GM21367 (cell line): ENCODE data around the gene CTCF.

ENCODE experiments used
- ATAC-seq: cut with Tn5 transposase; IDR thresholded peaks from one replicate; pipeline ENCODE4 v1.9.1; 2021; ENCODE audit not compliant: unreplicated experiment

Gene CTCF

GRCh38 chr16:67676516-67676915, 114.2 kb downstream of the CTCF start:
- ATAC-seq, result no peak

- no peak for ATAC-seq
Measured at GRCh38 chr16:67676939-67677338, 114.6 kb downstream of the CTCF start.

DNA sequence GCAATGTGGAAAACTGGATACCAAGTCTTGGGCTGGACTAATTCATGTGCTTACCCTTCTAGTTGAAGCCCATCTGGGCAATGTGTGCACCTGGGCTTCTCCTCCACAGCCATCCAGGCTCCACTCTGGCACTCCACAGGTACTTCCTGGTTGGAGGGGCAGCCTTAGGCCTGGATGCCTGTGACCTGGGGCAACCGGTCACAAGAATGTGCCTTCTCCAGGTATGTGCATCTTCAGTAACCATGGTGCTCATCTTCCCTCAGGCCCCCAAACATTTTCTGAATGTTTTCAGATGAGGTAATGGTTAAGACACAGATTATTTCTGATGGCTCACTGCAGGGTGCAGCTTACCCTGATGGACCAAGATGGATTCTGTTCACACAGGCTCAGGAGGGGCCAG, 115.4 kb downstream of the CTCF start:
- no peak for ATAC-seq

DNA sequence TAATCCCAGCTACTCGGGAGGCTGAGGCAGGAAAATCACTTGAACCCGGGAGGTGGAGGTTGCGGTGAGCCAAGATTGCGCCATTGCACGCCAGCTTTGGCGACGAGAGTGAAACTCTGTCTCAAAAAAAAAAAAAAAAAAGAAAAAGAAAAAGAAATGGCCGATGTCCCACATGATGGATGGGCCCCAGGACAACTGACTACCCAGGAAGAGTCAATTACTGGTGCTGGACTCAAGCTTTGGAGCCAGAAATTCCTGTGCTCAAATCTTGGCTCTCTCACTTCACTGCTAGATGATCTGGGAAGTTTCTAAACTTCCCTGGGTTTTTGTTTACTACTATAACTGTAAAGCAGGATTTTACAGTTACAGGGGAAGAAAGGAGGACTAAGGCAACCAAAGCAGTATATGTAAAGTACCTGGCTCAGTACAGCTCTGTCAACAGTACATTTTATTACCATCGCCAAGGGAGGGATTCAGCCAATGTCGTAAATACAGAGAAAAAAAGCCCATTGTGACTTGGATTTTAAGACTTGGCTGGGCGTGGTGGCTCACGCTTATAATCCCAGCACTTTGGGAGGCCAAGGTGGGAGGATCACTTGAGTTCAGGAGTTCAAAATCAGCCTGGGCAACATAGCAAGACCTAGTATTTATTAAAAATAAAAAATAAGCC, 116.2 kb downstream of the CTCF start:
- no peak for ATAC-seq

DNA sequence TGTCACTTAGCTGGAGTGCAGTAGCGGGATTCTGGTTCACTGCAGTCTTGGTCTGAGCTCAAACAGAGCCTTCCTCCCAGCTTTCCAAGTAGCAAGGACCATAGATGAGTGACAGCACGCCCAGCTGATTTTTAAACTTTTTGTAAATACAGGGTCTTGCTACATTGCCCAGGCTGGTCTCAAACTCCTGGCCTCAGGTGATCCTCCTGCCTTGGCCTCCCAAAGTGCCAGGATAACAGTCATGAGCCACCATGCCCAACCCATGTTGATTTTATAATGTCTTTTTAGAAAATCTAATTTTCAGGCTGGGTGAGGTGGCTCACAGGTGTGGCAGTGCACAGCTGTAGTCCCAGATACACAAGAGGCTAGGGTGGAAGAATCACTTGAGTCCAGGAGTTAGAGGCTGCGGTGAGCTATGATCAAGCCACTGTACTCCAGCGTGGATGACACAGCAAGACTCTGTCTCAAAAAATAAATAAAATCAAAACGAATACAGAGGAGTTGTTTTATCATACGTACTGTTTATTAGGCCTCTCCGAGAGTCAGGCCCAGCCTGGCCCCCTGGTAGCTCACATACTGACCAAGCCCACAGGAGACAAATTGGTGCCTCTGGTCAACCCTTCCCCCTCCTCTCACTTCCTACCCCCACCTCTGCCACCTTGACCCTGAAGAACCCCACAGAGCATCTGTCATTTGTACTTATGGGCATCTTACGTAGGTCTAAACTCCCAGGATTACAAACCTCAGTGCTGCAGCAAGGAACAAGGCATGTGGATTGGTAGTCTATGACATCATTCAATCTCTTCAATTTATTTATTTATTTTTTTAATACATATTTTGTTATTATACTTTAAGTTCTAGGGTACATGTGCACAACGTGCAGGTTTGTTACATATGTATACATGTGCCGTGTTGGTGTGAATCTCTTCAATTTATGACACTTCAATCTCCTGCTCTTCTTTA, 117.9 kb downstream of the CTCF start:
- no peak for ATAC-seq

- ATAC-seq, result no peak
Measured at GRCh38 chr16:67683767-67684166, 121.4 kb downstream of the CTCF start.

DNA sequence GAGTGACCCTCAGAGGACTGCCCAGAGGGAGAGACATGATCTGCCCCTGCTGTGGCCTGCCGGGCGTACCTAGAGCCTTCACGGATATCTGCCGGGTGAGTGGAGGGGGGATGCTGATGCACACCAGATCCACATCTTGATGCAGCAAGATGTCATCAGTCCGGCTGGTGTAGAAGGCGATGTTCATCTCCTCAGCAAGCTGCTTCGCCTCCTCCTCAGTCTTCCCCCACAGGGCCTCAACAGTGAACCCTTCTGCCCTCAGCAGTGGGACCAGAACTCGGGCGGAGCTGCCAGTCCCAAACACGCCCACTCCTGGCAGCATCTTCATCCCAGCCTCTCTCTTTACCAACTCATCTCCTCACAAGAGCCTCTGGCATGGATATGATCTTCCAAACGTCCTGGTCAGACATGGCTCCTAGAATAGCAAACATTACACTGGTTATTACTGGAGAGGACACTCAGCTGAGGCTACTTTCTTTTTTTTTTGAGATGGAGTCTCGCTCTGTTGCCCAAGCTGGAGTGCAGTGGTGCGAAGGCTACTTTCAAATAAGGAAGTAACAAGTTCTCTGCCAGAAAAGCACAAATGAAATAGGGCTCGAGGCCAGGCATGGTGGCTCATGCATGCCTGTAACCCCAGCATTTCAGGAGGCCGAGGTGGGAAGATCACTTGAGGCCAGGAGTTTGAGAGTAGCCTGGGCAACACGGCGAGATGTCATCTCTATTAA, 123.2 kb downstream of the CTCF start:
- ATAC-seq, result no peak
